Smooth muscle cell (in vitro differentiated cells): Measurements from ENCODE around the gene ITIH3. TPM values are rescaled to one million over a fixed set of nuclear protein-coding genes. Genes with fewer than 3 reads are reported as not detected.

Source experiments
- DNase-seq: peaks from one replicate; lab custom pipeline; 2025; ENCODE audit not compliant: unreplicated experiment; lab: John Stamatoyannopoulos, UW
- H2AFZ ChIP-seq: fragments of 200-600 bp; sonication (generic); 2 replicates; pipeline ENCODE4 v1.6.0; 2016; ENCODE audit warnings: antibody characterized with exemption, low read depth, mild to moderate bottlenecking
- H3F3A ChIP-seq: fragments of 200-600 bp; sonication (generic); 2 replicates; pipeline ENCODE4 v1.6.0; 2017; ENCODE audit warnings: antibody characterized with exemption, low read depth
- H3K27ac ChIP-seq: fragments of 200-600 bp; sonication (generic); 2 replicates; pipeline ENCODE4 v1.5.1; 2016; ENCODE audit warnings: low read depth, mild to moderate bottlenecking
- H3K27me3 ChIP-seq: fragments of 200-600 bp; sonication (generic); 2 replicates; pipeline ENCODE4 v1.6.1; 2016; ENCODE audit warnings: low read depth, mild to moderate bottlenecking
- H3K36me3 ChIP-seq: fragments of 200-600 bp; sonication (generic); 2 replicates; pipeline ENCODE4 v1.5.1; 2016; ENCODE audit warnings: low read depth
- H3K4me1 ChIP-seq: fragments of 200-600 bp; sonication (generic); 2 replicates; pipeline ENCODE4 v1.5.1; 2016; ENCODE audit warnings: low read depth
- H3K4me2 ChIP-seq: fragments of 200-600 bp; sonication (generic); 2 replicates; pipeline ENCODE4 v1.6.0; 2016; ENCODE audit warnings: mild to moderate bottlenecking
- H3K4me3 ChIP-seq: fragments of 200-600 bp; sonication (generic); 2 replicates; pipeline ENCODE4 v1.5.1; 2016; ENCODE audit warnings: mild to moderate bottlenecking
- H3K79me2 ChIP-seq: fragments of 200-600 bp; sonication (generic); 2 replicates; pipeline ENCODE4 v1.6.0; 2016; ENCODE audit warnings: low read depth, mild to moderate bottlenecking
- H3K9ac ChIP-seq: fragments of 200-600 bp; sonication (generic); 2 replicates; pipeline ENCODE4 v1.6.0; 2016; ENCODE audit warnings: low read depth
- H3K9me3 ChIP-seq: fragments of 200-600 bp; sonication (generic); replicated peaks from 2 replicates; pipeline ENCODE4 v1.5.1; 2016; ENCODE audit warnings: low read depth
- H4K20me1 ChIP-seq: fragments of 200-600 bp; sonication (generic); 2 replicates; pipeline ENCODE4 v1.6.0; 2016; ENCODE audit warnings: low read depth
- WGBS: methylation state at CpG from one replicate; pipeline ENCODE4 v1.1.7; 2016; ENCODE audit warnings: low lambda C conversion rate; 5-methylcytosine and 5-hydroxymethylcytosine counted together
- polyA plus RNA-seq: library from polyadenylated mRNA; unstranded; fragments of >200 nt; fragmentation: Nextera tagmentation; extraction: Ambion mirVana; gene quantifications from 2 replicates; pipeline ENCODE4 v1.2.1, GENCODE V29; 2016
- total RNA-seq: library from RNA; depleted of rRNA; stranded (reverse); fragments of >200 nt; gene quantifications from 2 replicates; pipeline ENCODE4 v1.2.3, GENCODE V29; 2014
- TF ChIP-seq, protein P1 (sequence below): fragments of 200-600 bp; sonication (generic); IDR thresholded peaks from 2 replicates; pipeline ENCODE4 v1.5.1; 2017; ENCODE audit warnings: borderline replicate concordance, mild to moderate bottlenecking, antibody characterized with exemption; ENCODE audit not compliant: insufficient read depth, poor library complexity, severe bottlenecking

Gene ITIH3
- total and polyA plus RNA-seq, 2 experiments from 2014 or later = not detected

DNA sequence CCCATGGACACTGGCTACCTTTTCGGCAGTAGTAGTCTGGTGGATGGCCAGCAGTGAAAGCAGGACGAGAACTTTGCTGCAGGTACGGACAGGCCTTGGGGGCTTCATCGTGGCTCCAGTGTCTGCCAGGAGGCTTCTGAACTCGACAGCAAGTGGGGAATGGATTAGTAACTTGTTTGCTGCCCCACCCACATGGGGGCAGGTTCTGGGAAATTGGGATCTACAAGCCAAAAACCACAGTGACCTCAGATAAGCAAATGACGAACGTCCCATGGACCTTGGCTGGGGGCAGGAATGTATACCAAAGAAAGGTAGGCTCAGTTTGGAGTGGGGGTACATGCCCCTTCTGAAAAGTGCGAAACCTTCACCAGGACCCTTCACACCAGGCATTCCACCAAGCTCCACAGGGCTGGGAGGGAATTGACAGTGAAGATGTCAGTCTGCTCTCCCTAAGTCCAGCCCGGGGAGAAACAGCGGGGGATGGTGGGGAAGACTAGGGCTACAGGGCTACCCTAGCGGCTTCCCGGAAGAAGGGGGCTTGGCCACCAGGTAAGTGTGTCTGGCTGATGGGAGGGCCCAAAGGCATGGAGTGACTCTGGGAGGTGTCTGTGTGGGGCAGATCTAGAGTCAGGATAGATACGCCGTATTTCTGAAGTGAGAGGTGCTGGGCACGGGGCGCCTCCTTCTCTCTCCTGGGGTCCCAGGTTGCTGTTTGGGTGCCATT, 36.1 kb downstream of the ITIH3 start, which contains the start of gene ITIH4:
ITIH4 (minus strand) TSS at position 138 of the 724 bp plus-strand sequence; CDS start at position 108, 30 bp downstream.
- Histone ChIP-seq H4K20me1 (no peaks in the 10 kb centered on the region), H3K4me2 (peak within 1 kb of the TSS; percentile 19), H3K4me3 (no peak within 1 kb of the TSS), H3F3A (no peaks in the 10 kb centered on the region), H3K36me3 (no peaks in the 10 kb centered on the region), H2AFZ (no peak within 1 kb of the TSS), H3K9ac (no peak within 1 kb of the TSS), H3K9me3 (no peaks in the 10 kb centered on the region), H3K27me3 (no peaks in the 10 kb centered on the region), H3K27ac (peak within 1 kb of the TSS; percentile 20), H3K79me2 (no peaks in the 10 kb centered on the region), H3K4me1 (no peaks in the 10 kb centered on the region)
- 70% methylated on average over 16 of the region's 16 CpGs for WGBS
- TF ChIP-seq, protein P1, sequence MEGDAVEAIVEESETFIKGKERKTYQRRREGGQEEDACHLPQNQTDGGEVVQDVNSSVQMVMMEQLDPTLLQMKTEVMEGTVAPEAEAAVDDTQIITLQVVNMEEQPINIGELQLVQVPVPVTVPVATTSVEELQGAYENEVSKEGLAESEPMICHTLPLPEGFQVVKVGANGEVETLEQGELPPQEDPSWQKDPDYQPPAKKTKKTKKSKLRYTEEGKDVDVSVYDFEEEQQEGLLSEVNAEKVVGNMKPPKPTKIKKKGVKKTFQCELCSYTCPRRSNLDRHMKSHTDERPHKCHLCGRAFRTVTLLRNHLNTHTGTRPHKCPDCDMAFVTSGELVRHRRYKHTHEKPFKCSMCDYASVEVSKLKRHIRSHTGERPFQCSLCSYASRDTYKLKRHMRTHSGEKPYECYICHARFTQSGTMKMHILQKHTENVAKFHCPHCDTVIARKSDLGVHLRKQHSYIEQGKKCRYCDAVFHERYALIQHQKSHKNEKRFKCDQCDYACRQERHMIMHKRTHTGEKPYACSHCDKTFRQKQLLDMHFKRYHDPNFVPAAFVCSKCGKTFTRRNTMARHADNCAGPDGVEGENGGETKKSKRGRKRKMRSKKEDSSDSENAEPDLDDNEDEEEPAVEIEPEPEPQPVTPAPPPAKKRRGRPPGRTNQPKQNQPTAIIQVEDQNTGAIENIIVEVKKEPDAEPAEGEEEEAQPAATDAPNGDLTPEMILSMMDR = no peak
- DNase-seq = no peak

DNA sequence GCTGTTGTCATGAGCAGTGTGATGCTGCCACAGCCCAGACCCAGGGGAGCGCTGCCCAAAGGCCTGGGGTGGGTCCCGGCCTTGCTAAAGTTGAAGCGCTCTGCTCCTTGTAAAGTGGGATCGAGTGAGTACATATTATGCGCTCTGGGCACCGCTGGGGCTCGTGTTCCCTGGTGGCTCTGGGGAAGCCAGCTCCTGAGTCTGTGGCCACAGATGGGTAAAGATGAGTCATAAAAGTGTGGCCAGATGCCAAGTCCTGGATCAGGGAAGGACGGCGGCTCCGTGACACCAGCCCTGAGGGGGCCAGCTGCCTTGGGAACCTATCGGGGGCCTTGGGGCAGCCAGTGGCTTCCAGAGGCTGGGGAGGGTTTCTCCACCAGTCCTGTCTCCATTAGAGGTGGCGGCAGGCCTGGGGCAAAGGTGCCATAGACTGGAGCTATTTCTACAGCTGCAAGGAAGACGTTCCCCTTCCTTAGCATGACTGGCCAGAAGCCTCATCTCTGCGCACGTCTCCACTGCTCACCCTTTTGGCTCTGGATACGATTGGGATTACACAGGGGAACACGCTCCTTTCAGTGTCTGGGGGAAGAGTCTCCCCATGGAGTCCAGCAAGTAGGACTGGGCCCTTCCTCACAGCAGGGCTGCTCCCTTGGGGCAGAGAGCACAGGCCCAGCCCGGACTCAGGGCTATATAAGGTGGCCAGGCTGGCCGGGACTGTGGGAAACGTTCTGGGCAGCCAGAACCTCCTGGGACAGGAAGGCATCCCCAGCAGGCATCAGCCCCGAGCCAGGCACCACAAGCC, 37.1 kb downstream of the ITIH3 start:
- H3K4me1 ChIP-seq = no peaks in the 10 kb centered on the region
- H3K4me2 ChIP-seq = peak overlapping the region; percentile 19
- no peaks in the 10 kb centered on the region for H3K9me3 ChIP-seq
- no peaks in the 10 kb centered on the region for H4K20me1 ChIP-seq
- H3K36me3 ChIP-seq = no peaks in the 10 kb centered on the region
- peak overlapping the region; percentile 20 for H3K27ac ChIP-seq
- H3F3A ChIP-seq = no peaks in the 10 kb centered on the region
- H2AFZ ChIP-seq = no peak overlapping the region
- peak; percentile 63 for DNase-seq
- no peaks in the 10 kb centered on the region for H3K79me2 ChIP-seq
- 56% methylated on average over 20 of the region's 21 CpGs for WGBS
- TF ChIP-seq, protein P1 = no peak
- H3K4me3 ChIP-seq = no peak overlapping the region
- no peaks in the 10 kb centered on the region for H3K27me3 ChIP-seq
- no peak overlapping the region for H3K9ac ChIP-seq

DNA sequence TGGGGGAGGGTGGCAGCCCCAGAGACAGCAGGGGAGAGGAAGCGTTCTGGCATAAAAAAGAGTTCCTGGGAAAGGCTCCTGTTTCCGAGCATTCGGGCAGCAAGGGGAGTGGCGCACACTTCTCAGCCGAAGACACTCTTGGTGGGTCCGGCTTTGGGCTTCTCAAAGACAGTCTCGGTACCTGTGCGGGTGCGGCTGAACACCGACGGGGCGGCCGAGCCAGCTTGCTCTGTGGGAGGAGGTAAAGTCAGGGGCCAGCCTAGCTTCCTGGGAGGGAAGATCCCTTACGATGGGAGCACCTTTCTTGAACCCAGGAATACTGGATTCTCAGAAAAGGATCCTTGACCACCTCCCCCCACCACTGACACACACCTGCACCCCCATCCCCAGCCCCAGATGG, 38.6 kb downstream of the ITIH3 start:
- TF ChIP-seq, protein P1 = no peak
- H3K36me3 ChIP-seq = no peaks in the 10 kb centered on the region
- no peak overlapping the region for H3K9ac ChIP-seq
- H2AFZ ChIP-seq = no peak overlapping the region
- H3F3A ChIP-seq = no peaks in the 10 kb centered on the region
- no peak overlapping the region for H3K27ac ChIP-seq
- WGBS = 98% methylated on average over 14 of the region's 14 CpGs
- no peak for DNase-seq
- no peak overlapping the region for H3K4me3 ChIP-seq
- no peak overlapping the region for H3K4me2 ChIP-seq
- no peaks in the 10 kb centered on the region for H3K9me3 ChIP-seq
- H3K4me1 ChIP-seq = no peaks in the 10 kb centered on the region
- no peaks in the 10 kb centered on the region for H4K20me1 ChIP-seq
- no peaks in the 10 kb centered on the region for H3K27me3 ChIP-seq
- H3K79me2 ChIP-seq = no peaks in the 10 kb centered on the region
